Vagina (tissue), 2 donors: ENCODE data around the gene CMYA5. TPM values are rescaled to one million over a fixed set of nuclear protein-coding genes. Genes with fewer than 3 reads are reported as not detected.
A peak's percentile ranks its signal among the peaks of the same experiment; 100 is the strongest.

Experiments used
- DNase-seq, 2 donors: peaks; one replicate each; pipeline ENCODE4 v3.0.0-alpha.2; 2017; ENCODE audit errors: extremely low spot score in 2 of 2
- H3K27ac ChIP-seq: fragments of 200-600 bp; sonication (generic); one replicate; pipeline ENCODE4 v1.5.1; 2019
- H3K27me3 ChIP-seq: fragments of 200-600 bp; sonication (generic); one replicate; pipeline ENCODE4 v1.5.1; 2019
- H3K36me3 ChIP-seq, 2 donors: fragments of 200-600 bp; sonication (generic); one replicate each; pipeline ENCODE4 v1.5.1; 2017 to 2019
- H3K4me1 ChIP-seq: fragments of 200-600 bp; sonication (generic); one replicate; pipeline ENCODE4 v1.5.1; 2019
- H3K4me3 ChIP-seq, 2 donors: fragments of 200-600 bp; sonication (generic); 1 replicate in 1 of 2; 2 replicates in 1 of 2; pipeline ENCODE4 v1.5.1; 2016 to 2019
- H3K9me3 ChIP-seq: fragments of 200-600 bp; sonication (generic); one replicate; pipeline ENCODE4 v1.5.1; 2019
- POLR2A ChIP-seq, 2 donors: fragments of 450-650 bp; IDR thresholded peaks; one replicate each; pipeline ENCODE4 v1.6.1; 2017; ENCODE audit warnings: antibody characterized with exemption in 2 of 2, mild to moderate bottlenecking in 2 of 2, moderate library complexity in 2 of 2
- POLR2AphosphoS5 ChIP-seq, 2 donors: sonication (generic); formaldehyde crosslinking; IDR thresholded peaks; one replicate each; pipeline ENCODE4 v1.9.0; 2017; ENCODE audit warnings: antibody characterized with exemption in 2 of 2, mild to moderate bottlenecking in 2 of 2, low read depth in 1 of 2; ENCODE audit not compliant: insufficient read depth in 1 of 2
- intact Hi-C: fragments of 100-400 bp; cut with DNase I; formaldehyde crosslinking; loops from one replicate; pipeline ENCODE4 v1.15.1; 2023
- total RNA-seq: library from RNA; depleted of rRNA; stranded (reverse); fragments of >200 nt; gene quantifications from one replicate; pipeline ENCODE4 v1.2.3, GENCODE V29; 2016
- TF ChIP-seq, protein P1 (sequence below), 3 experiments: fragments of 450-650 bp in 2 of 3; fragments of 200-600 bp in 1 of 3; sonication (generic) in 1 of 3; IDR thresholded peaks; one replicate each; pipeline ENCODE4 v1.5.1; 2017 to 2019; ENCODE audit warnings: antibody characterized with exemption in 3 of 3, mild to moderate bottlenecking in 2 of 3, moderate library complexity in 2 of 3

CMYA5 gene
- 10.1 TPM for total RNA-seq

DNA sequence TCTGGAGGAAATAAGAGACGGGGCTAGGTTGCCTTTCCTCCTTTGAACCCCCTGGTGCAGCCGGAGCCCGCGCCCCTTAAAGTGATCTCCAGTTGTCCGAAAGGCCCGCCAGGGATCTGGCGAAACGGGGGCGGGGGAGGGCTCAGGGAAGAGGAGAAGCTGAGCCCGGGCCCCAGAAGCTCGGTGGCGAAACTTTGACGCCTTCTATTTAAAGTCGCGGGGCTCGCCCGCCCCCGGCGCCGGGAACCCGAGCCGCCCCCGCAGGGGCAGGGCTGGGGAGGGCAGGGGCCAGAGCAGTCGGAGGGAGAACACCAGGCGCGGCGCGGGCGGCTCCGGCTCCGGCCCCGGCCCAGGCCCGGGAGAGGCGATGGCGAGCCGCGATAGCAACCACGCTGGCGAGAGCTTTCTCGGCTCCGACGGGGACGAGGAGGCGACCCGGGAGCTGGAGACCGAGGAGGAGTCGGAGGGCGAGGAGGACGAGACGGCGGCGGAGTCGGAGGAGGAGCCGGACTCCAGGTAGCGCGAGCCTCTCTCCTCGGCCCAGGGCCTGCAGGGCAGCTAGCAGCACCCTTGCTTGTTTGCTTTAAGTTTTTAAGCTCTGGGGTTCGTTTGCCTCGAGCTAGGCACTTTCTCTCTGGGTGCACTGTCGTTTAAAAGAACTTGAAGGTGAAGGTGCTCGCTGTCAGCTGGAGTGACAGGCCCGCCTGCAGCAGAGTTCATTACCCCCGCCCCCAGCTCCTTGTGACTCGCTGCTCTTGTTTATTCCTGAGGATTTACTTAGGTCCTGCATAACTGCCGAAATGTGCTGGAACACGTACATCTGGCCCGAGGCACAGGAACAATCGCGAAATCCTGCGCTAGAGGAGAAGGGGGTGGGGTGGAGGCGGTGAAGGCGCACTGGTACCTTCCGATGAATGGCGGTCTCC, at the start of gene CMYA5:
TSS of gene CMYA5 (plus strand) at position 296 of the 926 bp plus-strand sequence. CDS start at position 368, 72 bp downstream.
- Histone ChIP-seq H3K27me3 (no peaks in the 10 kb centered on the region), H3K27ac (peak within 1 kb of the TSS; percentile 85), H3K36me3 (peaks cover 0 to 6% of the 10 kb centered on the region in 2 donors), H3K4me3 (peak within 1 kb of the TSS; percentile 47 to 53), H3K4me1 (peaks cover 11% of the 10 kb centered on the region), H3K9me3 (no peaks in the 10 kb centered on the region)
- TF ChIP-seq, protein P1, sequence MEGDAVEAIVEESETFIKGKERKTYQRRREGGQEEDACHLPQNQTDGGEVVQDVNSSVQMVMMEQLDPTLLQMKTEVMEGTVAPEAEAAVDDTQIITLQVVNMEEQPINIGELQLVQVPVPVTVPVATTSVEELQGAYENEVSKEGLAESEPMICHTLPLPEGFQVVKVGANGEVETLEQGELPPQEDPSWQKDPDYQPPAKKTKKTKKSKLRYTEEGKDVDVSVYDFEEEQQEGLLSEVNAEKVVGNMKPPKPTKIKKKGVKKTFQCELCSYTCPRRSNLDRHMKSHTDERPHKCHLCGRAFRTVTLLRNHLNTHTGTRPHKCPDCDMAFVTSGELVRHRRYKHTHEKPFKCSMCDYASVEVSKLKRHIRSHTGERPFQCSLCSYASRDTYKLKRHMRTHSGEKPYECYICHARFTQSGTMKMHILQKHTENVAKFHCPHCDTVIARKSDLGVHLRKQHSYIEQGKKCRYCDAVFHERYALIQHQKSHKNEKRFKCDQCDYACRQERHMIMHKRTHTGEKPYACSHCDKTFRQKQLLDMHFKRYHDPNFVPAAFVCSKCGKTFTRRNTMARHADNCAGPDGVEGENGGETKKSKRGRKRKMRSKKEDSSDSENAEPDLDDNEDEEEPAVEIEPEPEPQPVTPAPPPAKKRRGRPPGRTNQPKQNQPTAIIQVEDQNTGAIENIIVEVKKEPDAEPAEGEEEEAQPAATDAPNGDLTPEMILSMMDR (IDR thresholded peaks at IDR 0.05) = no peak
- no peak for TF ChIP-seq POLR2A (IDR thresholded peaks at IDR 0.05)
- TF ChIP-seq POLR2AphosphoS5 (IDR thresholded peaks at IDR 0.05; ENCODE audit: insufficient read depth in 1 of 2, low read depth in 1 of 2) = peak in 1 of 2 donors; percentile 38
- no peak for DNase-seq
- intact Hi-C loops = no loop called here

- intact Hi-C loops = no loop called here
- no peak overlapping the region for H3K27ac ChIP-seq
- TF ChIP-seq, protein P1 (IDR thresholded peaks at IDR 0.05) = no peak
- no peak for TF ChIP-seq POLR2AphosphoS5 (IDR thresholded peaks at IDR 0.05; ENCODE audit: insufficient read depth in 1 of 2, low read depth in 1 of 2)
- TF ChIP-seq POLR2A (IDR thresholded peaks at IDR 0.05) = no peak
- H3K9me3 ChIP-seq = no peaks in the 10 kb centered on the region
- no peaks in the 10 kb centered on the region for H3K4me1 ChIP-seq
- peaks cover 0 to 6% of the 10 kb centered on the region in 2 donors for H3K36me3 ChIP-seq
- no peaks in the 10 kb centered on the region for H3K27me3 ChIP-seq
- DNase-seq = no peak
- H3K4me3 ChIP-seq = no peak overlapping the region
Observed at GRCh38 chr5:79640571-79641055, 49.0 kb upstream of the CMYA5 start.

DNA sequence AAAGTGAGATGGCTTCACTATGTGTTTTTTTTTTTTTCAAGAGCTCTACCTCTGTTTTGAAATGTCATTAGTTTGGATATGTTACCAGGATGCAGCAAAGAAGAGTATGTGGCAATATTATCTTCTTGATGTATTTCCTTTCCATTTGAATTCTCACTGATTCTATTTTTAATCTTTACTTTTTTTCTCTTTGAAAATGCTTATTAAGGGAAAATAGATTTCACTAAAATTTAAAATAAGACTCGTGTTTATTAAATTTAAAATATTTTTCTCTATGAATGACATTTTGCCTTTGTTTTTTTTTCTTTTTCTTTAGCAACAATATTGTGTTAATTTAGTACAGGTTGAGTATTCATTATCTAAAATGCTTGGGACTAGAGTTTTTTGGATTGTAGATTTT, 48.2 kb upstream of the CMYA5 start:
- DNase-seq = no peak
- peaks cover 0 to 13% of the 10 kb centered on the region in 2 donors for H3K36me3 ChIP-seq
- H3K27ac ChIP-seq = no peak overlapping the region
- no peaks in the 10 kb centered on the region for H3K4me1 ChIP-seq
- no peak overlapping the region for H3K4me3 ChIP-seq
- TF ChIP-seq POLR2A (IDR thresholded peaks at IDR 0.05) (no peak), POLR2AphosphoS5 (IDR thresholded peaks at IDR 0.05; ENCODE audit: insufficient read depth in 1 of 2, low read depth in 1 of 2) (no peak)
- TF ChIP-seq, protein P1 (IDR thresholded peaks at IDR 0.05) = no peak
- no peaks in the 10 kb centered on the region for H3K9me3 ChIP-seq
- intact Hi-C loops = no loop called here
- no peaks in the 10 kb centered on the region for H3K27me3 ChIP-seq

DNA sequence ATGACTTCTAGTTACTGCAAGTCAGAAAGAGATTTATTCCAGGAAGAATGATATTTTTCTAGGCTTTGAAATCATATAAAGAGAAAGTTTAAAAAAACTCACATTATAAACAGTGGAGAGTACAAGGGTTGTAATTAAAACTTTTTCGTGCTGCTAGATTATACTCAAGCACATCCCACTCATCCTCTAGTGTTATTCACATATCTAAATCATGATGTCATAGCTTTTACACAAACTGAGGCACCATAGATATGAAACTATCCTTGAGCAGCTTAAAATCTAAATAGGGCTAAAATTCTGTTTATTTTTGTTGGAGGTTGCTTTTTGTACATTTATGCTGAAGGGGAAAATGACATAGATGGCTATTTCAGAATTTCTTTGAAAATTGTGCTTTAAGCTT, 47.4 kb upstream of the CMYA5 start:
- no peaks in the 10 kb centered on the region for H3K4me1 ChIP-seq
- H3K27ac ChIP-seq = no peak overlapping the region
- H3K36me3 ChIP-seq = peaks cover 0 to 20% of the 10 kb centered on the region in 2 donors
- no peak for DNase-seq
- no peak overlapping the region for H3K4me3 ChIP-seq
- H3K27me3 ChIP-seq = no peaks in the 10 kb centered on the region
- TF ChIP-seq, protein P1 (IDR thresholded peaks at IDR 0.05) = no peak
- TF ChIP-seq POLR2AphosphoS5 (IDR thresholded peaks at IDR 0.05; ENCODE audit: insufficient read depth in 1 of 2, low read depth in 1 of 2) = no peak
- no peak for TF ChIP-seq POLR2A (IDR thresholded peaks at IDR 0.05)
- H3K9me3 ChIP-seq = no peaks in the 10 kb centered on the region
- intact Hi-C loops = no loop called here

- no peaks in the 10 kb centered on the region for H3K4me1 ChIP-seq
- H3K27ac ChIP-seq = no peak overlapping the region
- intact Hi-C loops = no loop called here
- no peaks in the 10 kb centered on the region for H3K9me3 ChIP-seq
- no peak for DNase-seq
- no peak overlapping the region for H3K4me3 ChIP-seq
- TF ChIP-seq POLR2A (IDR thresholded peaks at IDR 0.05) = no peak
- no peak for TF ChIP-seq POLR2AphosphoS5 (IDR thresholded peaks at IDR 0.05; ENCODE audit: insufficient read depth in 1 of 2, low read depth in 1 of 2)
- TF ChIP-seq, protein P1 (IDR thresholded peaks at IDR 0.05) = no peak
- H3K36me3 ChIP-seq = peaks cover 0 to 25% of the 10 kb centered on the region in 2 donors
- no peaks in the 10 kb centered on the region for H3K27me3 ChIP-seq
Observed at GRCh38 chr5:79653843-79654242, 35.8 kb upstream of the CMYA5 start.
